HEK293T (cell line): ENCODE data around the gene DDAH1.

Source experiments
- BHLHE40 ChIP-seq: fragments of 450-650 bp; IDR thresholded peaks from 2 replicates; pipeline ENCODE4 v1.6.1; 2016; ENCODE audit warnings: mild to moderate bottlenecking, moderate library complexity, borderline replicate concordance
- CTBP1 ChIP-seq: fragments of 450-650 bp; IDR thresholded peaks from 2 replicates; pipeline ENCODE4 v1.6.1; 2016; ENCODE audit warnings: borderline replicate concordance
- ELF4 ChIP-seq: fragments of 450-650 bp; IDR thresholded peaks from 2 replicates; pipeline ENCODE4 v1.6.1; 2017; ENCODE audit warnings: antibody characterized with exemption
- FOXA1 ChIP-seq: fragments of 450-650 bp; IDR thresholded peaks from 2 replicates; pipeline ENCODE4 v1.6.1; 2016; ENCODE audit warnings: mild to moderate bottlenecking
- FOXK2 ChIP-seq: fragments of 450-650 bp; IDR thresholded peaks from 2 replicates; pipeline ENCODE4 v1.6.1; 2016; ENCODE audit warnings: mild to moderate bottlenecking
- FOXM1 ChIP-seq: fragments of 450-650 bp; IDR thresholded peaks from 2 replicates; pipeline ENCODE4 v1.6.1; 2017; ENCODE audit warnings: mild to moderate bottlenecking, borderline replicate concordance
- L3MBTL2 ChIP-seq: fragments of 450-650 bp; conservative IDR thresholded peaks from 2 replicates; pipeline ENCODE4 v1.6.1; 2016; ENCODE audit warnings: mild to moderate bottlenecking
- PKNOX1 ChIP-seq: fragments of 450-650 bp; IDR thresholded peaks from 2 replicates; pipeline ENCODE4 v1.6.1; 2016
- SP1 ChIP-seq: fragments of 450-650 bp; IDR thresholded peaks from 2 replicates; pipeline ENCODE4 v1.6.1; 2017
- TARDBP ChIP-seq: fragments of 450-650 bp; IDR thresholded peaks from 2 replicates; pipeline ENCODE4 v1.6.1; 2016

- no peak for TF ChIP-seq PKNOX1
- TF ChIP-seq SP1, result no peak
- no peak for TF ChIP-seq FOXA1
- TF ChIP-seq ELF4, result no peak
- no peak for TF ChIP-seq L3MBTL2
- TF ChIP-seq FOXK2, result no peak
- no peak for TF ChIP-seq FOXM1
- TF ChIP-seq BHLHE40, result no peak
- TF ChIP-seq CTBP1, result no peak
- TF ChIP-seq TARDBP, result no peak
Measured at GRCh38 chr1:85504417-85504816, 39.5 kb upstream of the DDAH1 start.
